ENCODE measurements around the gene SRBD1.

SRBD1 gene

DNA sequence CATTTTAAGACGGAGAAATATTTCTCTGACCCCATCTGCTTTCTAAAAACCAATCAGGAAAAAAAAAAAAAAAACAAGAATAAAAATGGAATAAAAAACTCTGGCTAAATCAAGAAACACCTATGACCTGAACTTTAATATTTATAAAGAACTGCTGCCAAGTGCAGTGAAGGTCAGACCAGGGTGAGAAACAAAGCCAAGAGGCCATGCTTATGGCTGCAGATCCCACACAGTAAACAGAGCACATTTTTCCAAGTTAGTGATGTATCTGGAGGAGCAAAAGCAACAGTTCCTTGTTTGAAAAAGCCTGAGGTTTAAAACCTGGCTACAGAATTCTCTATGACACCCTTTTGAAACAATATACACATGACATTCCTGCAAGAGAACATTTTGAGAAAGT lies 242.3 kb downstream of the SRBD1 start:
- DNase-seq (ENCODE audit: low read depth), result no peak

DNA sequence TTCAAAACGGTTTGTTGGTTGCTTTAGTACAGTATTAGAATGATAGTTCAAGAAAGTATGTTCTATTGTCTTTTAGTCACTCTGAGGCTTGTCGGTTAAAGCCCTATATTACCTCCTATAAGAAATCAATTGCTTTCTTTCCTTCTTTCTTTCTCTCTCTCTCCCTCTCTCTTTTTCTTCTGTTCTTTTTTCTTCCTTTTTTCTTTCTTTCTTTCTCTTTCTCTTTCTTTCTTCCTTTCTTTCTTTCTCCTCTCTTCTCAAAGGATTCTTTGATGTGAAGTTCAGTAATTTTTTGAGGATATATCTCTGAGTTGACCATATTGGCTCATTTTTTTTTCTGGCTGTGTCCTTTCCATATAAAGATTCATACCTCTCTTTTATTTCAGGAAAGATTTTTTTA lies 249.4 kb downstream of the SRBD1 start:
- DNase-seq (ENCODE audit: low read depth), result no peak

DNA sequence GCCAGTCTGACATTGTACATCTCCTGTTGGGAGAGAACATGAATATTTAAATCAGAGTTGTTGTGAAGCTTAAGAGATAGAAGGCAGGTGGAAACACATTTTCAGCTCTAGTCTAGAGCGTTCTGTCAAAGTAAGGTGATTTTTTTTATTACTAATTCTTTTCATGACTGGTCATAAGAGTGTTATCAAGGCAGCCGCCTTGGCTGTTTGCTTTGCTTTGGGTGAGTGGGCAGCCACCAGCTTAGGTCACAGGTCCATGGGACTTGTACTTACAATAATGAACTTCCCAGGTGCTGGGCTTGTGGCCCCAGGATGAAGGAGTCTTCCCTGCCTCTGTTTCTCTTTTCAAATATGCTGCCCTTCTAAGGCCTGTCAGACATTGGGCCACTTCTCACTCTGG lies 256.3 kb downstream of the SRBD1 start:
- no peak for DNase-seq (ENCODE audit: low read depth)

DNA sequence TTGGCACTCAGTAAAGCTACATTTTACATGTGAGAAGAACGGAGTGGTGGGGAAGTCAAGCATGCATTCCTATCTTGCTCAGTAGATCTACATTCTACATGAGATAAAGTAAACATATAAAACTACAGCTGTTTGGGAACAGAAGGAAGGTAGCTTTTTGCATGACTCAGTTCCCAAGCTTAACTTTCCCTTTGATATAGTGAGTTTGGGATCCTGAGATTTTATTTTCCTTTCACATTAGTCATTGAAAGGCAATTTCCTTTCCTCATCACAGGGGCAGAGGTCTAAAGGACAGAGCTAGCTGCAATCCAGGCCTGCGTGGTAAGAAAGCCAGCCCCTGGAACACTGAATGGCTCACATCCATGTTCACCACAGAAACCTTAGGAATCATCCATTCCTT lies 257.2 kb downstream of the SRBD1 start:
- DNase-seq (ENCODE audit: low read depth), result no peak

DNA sequence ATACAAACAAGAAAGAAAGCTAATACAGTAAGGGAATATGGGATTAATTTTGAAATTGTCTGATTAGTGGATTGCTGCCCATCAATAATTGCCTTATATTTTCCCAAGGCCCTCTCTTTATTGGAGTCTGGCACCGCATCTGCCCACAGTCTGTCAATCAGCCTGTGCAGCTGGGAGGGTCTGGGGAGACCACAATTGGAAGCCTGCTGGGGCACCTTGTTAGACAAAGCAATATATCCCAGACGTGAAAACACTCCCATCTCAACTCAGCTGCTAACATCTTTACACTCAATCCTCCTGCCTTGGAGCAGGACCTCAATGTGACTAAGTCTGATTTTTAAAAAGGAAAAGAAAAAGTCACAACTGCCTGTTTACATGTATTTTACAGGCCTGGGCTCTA lies 258.6 kb downstream of the SRBD1 start:
- no peak for DNase-seq (ENCODE audit: low read depth)

DNA sequence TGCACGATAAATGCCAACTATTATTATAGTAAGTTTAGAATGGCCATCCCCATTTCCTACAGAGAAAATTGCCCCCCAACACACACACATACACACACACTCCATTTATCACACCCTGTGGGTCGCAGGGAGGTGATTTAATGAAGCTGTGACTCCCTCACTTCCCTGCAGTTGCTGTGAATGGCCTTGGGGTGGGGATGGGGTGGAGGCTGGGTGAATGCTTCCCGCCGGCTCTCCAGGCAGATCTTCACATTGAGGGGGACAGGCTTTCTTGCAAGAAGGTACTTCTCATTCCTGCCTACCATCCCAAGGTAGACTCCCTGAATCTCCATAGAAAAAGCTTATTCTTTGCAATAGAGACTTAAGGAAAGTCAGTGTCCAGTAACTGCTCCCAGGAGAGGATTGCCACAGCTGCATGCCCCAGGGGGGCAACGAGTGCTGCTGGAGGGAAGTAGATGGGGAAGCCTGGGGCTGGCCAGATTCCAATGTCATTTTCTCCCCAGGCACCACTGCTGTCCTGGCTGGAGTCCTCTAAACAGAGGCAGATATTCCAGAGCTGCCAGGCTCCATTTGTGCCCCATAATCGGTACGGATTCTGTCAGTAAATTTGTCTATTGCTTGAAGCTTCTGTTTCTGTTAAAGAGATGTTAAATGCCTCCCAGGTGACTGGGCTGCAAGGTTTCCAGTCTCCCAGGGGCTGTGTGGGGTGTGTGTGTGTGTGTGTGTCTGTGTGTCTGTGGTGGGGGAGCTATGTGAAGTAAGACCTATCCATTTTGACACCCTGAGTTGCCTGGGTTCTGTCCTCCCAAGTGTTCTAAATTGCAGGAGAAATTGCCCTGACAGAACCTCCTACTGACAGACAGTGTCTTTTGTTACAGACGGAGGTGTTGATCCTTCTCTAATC lies 265.5 kb downstream of the SRBD1 start:
- DNase-seq (ENCODE audit: low read depth), result no peak

DNA sequence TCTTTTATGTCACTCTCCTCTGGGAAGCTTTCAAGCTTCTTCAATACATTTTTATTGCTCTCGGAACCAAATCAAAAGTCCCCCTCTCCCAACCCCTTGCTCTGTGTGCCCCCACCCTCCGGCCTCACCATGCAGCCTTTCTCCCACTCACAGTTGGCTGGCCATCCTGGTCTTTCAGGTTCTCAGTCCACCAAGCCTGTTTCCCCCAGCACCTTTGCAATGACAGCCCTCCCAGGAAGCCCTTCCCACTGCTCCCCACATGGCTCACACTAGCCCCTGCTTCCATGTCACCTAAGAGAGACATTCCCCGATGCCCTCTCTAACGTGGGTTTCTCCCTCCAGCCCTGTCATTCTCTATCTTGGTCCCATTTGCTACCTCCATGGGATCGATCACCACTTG lies 266.6 kb downstream of the SRBD1 start:
- no peak for DNase-seq (ENCODE audit: low read depth)

DNA sequence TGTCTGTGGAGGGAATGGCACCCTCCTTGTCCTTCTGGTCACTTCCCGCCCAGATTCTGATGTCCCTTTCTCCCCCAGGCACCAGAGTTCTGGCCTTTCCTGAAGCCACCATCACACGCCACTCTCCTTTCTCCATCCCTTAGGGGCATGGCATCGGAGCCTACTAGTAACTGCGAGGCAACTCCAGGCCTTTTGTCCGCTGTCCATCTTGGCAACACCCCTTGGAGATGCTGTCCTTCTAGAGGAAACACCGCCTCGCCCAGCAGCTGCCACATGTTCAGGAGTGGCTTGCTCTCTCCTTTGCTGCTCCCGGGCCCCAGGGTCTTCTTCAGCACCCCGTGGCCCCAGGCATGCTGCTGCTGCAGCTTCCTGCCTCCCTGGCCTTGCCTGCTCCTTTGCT lies 267.0 kb downstream of the SRBD1 start:
- no peak for DNase-seq (ENCODE audit: low read depth)

DNA sequence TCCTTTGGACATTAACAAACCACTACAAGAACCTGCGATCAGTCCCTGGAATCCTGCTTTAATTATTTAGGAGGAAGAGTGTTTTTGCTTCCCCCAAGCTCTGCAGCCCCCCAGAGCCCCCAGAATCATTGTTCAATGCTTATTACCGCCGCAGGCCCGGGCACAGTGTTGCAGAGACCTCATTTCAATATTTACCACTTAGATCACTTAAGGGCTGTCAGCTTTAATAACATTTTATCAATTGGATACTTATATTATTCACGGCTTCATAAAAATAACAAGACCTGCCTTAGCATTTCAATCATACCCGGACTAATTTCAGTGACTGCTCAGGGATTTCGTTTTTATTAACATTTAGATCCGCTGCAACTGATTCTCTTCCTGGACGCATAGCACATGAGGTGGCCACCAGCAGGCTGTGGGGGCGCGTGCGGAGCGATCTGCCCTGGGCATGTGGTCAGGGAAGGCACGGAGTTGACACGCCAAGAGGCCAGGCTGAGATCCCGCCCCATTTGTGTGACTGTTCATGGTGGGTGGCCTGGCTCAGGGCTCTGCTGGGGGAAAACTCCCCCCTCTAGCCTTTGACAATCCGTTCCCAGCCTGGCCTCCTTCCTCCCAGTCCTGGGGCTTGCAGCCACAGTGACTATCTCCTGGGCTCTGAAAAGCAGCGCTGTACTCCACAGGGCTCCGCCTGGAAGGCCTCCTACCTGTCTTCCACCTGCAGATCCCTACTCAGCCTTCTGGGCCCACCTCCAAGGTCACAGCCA lies 267.6 kb downstream of the SRBD1 start:
- DNase-seq (ENCODE audit: low read depth), result no peak

DNA sequence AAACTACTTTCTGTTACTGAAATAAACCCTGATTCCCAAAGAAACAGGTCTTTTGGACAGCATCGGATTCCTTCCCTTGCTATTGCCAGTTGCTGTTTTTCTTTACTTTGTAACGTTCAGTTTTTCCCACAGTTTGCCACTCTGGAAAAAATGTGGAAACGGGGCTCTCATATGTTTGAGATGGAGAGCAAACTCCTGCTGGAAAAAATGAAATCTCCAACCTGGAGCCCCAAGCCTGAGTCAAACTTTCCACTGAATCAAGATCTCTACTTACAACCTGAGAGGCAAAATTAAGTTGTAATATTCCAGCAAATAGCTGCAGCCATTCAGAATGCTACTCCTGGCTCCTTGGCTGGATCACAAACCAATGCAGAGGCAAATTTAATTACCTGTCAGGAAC lies 270.7 kb downstream of the SRBD1 start:
- no peak for DNase-seq (ENCODE audit: low read depth)

DNA sequence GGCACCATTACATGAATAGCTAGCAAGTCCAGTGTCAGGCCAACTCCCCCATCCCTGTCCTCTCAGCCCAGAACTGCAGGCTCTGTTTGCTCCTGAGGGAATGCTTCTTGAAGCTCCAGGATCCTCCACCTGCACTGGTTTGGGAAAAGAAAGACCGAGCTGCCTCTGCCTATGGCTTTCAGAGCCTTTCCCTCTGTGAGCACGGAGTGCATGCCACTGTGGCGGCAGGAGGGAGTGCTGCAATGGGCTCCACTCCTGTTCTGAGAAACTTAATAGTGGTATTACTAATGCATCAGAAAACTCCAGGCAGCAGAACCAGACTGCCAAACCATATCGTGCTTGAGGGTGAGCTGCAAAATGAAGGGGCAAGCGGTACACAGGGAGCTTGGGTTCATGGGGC lies 271.8 kb downstream of the SRBD1 start:
- DNase-seq (ENCODE audit: low read depth), result no peak
